ENCODE results near the gene TBCE.
"Not testable (repeated sequence)": the region's sequence is repeated elsewhere in the genome, so short reads cannot be mapped to it uniquely, and the experiment has no call there.

TBCE gene

DNA sequence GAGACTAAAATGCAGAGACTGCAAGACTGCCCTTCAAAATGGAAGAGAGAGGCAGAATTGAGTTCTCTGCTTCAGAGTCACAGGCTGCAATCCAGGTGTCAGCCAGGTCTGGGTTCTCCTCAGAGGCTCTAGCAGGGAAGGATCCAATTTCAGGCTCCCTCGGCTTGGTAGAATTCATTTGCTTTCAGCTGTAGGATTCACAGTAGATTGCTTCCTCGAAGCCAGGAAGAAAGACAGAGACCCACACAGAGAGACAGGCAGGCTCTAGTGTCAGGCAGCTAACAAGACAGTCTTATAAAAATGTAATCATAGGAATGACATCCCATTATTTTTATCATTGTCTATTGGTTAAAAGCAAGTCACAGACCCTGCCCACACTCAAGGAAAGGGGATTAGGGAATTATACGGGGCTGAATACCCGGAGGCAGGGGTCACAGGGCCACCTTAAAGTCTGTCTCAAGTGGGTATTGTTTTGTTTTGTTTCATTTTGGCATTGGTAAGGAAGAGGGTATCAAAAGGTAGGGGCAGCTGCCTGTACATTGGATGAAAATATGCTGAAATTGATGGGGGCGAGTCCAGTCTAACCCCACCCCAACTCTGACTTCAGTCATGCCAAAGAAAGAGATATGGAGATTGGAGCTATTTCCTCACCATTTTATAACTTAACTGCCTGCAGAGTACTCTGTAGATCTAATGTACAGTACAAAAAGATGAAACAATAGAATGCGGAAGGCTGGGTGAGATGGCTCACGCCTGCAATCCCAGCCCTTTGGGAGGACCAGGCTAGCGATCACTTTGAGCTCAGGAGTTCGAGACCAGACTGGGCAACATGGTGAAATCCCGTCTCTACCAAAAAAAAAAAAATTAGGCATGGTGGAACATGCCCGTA is 9.5 kb upstream of the TBCE start:
- DNase-seq = no peak

- no peak for DNase-seq
These were observed 8.3 kb upstream of the TBCE start for GRCh38 chr1:235358899-235359298.

- DNase-seq = not testable (repeated sequence)
These were observed 3.0 kb upstream of the TBCE start for GRCh38 chr1:235364189-235364588.

- no peak for DNase-seq
These were observed 941 bp upstream of the TBCE start for GRCh38 chr1:235366286-235366685.

DNA sequence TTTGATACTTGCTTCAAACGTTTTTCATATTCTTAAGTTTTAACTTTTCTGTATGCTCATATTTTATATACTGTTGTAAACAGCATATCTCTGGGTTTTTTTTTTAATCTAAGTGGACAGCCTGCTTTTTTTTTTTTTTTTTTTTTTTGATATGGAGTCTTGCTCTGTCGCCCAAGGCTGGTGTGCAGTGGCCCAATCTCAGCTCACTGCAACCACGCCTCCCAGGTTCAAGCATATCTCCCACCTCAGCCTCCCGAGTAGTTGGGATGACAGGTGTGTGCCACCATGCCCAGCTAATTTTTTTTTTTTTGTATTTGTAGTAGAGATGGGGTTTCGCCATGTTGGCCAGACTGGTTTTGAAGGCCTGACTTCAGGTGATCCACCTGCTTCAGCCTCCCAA is 1.2 kb downstream of the TBCE start:
- no peak for DNase-seq

- DNase-seq = no peak
These were observed 2.6 kb downstream of the TBCE start for GRCh38 chr1:235369802-235370201.

DNA sequence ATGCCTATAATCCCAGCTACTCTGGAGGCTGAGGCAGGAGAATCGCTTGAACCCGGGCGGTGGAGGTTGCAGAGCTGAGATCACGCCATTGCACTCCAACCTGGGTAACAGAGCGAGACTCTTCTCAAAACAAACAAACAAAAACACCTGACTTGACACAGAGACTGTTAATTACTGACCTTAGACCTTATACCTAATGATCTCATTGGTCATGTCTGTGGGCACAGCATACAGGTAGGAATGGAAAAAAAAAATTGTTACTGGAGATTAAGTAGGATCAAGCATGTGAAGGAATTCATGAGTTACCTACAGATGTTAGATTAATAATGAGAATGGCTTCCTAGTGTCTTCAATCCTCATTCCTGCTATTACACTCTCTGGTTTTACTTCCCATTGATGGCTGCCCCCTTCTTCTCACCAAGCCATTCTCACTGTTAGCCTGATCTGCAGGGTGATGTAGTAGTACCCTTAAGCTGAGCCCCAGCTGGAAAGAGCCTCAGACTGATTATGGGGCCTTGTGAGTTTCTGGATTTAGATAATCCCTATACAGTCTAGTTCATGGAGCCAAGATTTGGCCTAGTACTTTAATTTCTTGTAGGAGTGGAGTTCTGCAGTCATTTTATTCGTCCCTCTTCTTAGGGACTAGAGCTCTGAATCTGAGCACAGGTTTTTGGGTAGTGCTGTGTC is 8.8 kb downstream of the TBCE start:
- no peak for DNase-seq

- DNase-seq = not testable (repeated sequence)
These were observed 11.0 kb downstream of the TBCE start for GRCh38 chr1:235378134-235378735.

DNA sequence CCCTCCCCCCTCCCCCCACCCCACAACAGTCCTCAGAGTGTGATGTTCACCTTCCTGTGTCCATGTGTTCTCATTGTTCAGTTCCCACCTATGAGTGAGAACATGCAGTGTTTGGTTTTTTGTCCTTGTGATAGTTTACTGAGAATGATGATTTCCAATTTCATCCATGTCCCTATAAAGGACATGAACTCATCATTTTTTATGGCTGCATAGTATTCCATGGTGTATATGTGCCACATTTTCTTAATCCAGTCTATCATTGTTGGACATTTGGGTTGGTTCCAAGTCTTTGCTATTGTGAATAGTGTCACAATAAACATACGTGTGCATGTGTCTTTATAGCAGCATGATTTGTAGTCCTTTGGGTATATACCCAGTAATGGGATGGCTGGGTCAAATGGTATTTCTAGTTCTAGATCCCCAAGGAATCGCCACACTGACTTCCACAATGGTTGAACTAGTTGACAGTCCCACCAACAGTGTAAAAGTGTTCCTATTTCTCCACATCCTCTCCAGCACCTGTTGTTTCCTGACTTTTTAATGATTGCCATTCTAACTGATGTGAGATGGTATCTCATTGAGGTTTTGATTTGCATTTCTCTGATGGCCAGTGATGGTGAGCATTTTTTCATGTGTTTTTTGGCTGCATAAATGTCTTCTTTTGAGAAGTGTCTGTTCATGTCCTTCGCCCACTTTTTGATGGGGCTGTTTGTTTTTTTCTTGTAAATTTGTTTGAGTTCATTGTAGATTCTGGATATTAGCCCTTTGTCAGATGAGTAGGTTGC is 14.9 kb downstream of the TBCE start:
- not testable (repeated sequence) for DNase-seq

GRCh38 chr1:235385633-235386032 is 18.4 kb downstream of the TBCE start:
- DNase-seq = not testable (repeated sequence)

DNA sequence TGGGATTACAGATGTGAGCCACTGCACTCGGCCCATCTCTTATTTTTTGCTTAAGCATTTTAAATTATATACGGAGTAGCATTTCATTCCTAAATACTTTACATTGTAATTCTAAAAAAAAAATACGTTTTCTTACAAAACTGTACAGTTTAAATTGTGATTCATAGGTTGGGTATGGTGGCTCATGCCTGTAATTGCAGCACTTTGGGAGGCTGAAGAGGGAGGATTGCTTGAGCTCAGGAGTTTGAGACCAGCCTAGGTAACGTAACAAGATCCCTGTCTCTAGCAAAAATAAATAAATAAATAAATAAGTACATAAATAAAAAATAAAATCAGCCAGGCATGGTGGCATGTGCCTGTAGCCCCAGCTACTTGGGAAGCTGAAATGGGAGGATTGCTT is 24.6 kb downstream of the TBCE start:
- no peak for DNase-seq

DNA sequence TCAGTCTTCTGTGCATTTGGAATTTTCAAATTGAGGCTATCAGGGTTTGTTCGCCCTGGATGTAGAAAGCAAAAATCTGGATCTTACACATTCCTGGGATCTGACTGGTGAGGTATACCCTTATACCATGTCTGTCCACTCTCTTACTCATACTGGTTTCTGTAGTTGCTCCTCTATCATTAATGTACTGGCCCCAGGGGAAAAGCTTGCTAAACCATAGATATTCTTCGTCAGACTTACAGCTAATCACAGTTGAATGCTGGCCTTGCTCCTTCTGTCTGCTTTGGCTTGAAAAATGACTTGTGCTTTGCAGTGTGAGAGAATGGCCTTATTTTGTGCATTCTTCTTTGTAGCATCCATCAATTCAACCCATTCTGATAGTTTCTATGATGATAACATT is 30.5 kb downstream of the TBCE start:
- peak; percentile 85 for DNase-seq

DNA sequence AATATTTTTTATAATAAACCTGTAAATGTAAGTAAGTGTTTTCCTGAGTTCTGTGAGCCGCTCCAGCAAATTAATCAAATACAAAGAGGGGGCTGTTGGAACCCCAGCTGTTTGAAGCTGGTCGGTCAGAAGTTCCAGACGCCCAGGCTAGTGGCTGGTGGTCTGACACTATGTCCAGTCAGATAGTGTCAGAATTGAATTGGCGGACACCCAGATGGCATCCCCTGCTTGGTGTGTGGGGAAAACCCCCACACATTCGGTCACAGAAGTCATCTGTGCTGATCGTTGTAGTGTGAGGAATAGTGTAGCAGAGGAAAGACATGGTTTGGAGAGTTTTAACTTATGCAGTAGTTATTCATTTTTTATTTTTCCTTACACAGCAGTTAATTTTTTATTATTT is 32.4 kb downstream of the TBCE start:
- no peak for DNase-seq

GRCh38 chr1:235401251-235401650 is 34.0 kb downstream of the TBCE start:
- no peak for DNase-seq

DNA sequence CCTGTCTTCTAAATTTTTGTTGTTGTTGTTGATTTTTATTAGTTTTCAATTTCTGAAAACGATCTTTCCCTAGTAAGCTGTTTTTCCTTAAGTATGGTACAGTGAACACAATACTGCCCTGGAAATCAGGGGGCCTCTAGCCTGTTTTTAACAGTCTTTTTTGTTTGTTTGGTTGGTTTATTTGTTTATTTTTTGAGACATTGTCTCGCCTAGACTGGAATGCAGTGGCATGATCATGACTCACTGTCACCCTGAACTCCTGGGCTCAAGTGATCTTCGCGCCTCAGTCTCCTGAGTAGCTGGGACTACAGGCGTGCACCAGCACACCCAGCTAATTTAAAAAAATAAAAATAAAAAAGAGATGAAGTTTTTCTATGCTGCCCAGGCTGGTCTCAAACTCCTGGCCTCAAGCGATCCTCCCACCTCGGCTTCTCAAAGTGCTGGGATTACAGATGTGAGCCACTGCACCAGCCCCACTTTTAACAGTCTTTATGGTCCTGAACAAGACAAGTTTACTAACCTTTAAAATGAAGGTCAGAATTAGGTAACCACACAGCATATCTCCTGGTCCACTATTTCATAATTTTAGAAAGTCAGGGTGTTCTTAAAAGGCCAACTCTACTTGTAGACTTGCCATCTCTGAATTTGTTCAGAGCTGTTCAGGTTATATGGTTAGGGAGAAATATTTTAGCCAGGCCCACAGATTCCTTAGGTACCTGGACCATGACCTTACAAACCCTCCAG is 35.4 kb downstream of the TBCE start:
- no peak for DNase-seq

DNA sequence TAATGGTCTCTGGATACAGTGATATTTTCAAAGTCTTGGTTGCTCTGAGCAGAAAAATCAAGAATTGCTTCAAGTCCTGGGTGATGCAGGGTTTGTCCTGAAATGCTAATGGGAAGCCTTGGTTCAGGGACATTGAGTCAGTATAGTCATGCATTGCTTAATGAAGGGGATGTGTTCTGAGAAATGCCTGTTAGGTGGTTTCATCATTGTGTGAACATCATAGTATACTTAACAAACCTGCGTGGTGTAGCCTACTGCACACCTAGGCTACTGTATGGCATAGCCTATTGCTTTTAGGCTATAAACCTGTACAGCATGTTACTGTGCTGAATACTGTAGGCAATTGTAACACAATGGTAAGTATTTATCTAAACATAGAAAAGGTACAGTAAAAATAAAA is 36.4 kb downstream of the TBCE start:
- no peak for DNase-seq

DNA sequence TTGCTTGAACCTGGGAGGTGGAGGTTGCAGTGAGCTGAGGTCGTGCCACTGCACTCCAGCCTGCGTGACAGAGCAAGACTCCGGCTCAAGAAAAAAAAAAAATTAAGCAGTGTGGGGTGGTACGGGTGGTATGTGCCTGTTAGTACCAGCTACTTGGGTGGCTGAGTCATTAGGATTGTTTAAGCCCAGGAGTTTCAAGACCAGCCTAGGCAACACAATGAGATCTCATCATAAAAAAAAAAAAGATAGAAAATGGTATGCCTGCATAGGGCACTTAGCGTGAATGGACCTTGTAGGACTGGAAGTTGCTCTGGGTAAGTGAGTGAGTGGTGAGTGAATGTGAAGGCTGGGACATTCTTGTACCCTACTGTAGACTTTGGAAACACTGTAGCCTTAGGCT is 37.0 kb downstream of the TBCE start:
- DNase-seq = peak; percentile 79

- DNase-seq = no peak
These were observed 40.2 kb downstream of the TBCE start for GRCh38 chr1:235407419-235407818.

DNA sequence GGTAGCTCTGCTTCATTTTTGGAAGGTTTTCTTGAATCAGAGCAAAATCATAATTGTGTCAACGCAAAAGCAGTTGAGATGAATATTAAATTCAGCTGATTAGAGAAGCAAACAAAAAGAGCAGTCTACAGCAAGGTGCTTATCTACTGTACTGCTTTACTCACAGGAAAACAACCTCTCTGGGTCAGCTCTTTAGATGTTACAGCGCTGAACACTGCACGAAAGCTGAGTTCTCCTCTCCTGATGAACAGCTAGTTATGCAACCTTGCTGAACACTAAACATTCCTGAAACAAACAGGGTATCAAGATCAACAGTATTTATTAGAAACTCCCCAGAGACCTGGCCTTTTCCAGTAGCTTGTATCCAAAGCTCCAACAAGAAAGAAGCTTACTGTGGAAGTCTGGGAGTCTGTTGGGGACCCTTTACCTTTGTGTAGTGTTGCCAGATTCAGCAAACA is 41.3 kb downstream of the TBCE start:
- peak; percentile 80 for DNase-seq

GRCh38 chr1:235409042-235409820 is 42.0 kb downstream of the TBCE start:
- DNase-seq = no peak

- DNase-seq = no peak
These were observed 43.2 kb downstream of the TBCE start for GRCh38 chr1:235410467-235410866.

Data from NCI-H226 (cell line).